ENCODE data around the gene CER1.

- TF ChIP-seq POLR2A (IDR thresholded peaks at IDR 0.05) = no peak
- TF ChIP-seq, protein P1, sequence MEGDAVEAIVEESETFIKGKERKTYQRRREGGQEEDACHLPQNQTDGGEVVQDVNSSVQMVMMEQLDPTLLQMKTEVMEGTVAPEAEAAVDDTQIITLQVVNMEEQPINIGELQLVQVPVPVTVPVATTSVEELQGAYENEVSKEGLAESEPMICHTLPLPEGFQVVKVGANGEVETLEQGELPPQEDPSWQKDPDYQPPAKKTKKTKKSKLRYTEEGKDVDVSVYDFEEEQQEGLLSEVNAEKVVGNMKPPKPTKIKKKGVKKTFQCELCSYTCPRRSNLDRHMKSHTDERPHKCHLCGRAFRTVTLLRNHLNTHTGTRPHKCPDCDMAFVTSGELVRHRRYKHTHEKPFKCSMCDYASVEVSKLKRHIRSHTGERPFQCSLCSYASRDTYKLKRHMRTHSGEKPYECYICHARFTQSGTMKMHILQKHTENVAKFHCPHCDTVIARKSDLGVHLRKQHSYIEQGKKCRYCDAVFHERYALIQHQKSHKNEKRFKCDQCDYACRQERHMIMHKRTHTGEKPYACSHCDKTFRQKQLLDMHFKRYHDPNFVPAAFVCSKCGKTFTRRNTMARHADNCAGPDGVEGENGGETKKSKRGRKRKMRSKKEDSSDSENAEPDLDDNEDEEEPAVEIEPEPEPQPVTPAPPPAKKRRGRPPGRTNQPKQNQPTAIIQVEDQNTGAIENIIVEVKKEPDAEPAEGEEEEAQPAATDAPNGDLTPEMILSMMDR (IDR thresholded peaks at IDR 0.05) = no peak
Observed at GRCh38 chr9:14730461-14730898, 7.9 kb upstream of the CER1 start.
